ENCODE measurements around the gene NUP214.

DNA sequence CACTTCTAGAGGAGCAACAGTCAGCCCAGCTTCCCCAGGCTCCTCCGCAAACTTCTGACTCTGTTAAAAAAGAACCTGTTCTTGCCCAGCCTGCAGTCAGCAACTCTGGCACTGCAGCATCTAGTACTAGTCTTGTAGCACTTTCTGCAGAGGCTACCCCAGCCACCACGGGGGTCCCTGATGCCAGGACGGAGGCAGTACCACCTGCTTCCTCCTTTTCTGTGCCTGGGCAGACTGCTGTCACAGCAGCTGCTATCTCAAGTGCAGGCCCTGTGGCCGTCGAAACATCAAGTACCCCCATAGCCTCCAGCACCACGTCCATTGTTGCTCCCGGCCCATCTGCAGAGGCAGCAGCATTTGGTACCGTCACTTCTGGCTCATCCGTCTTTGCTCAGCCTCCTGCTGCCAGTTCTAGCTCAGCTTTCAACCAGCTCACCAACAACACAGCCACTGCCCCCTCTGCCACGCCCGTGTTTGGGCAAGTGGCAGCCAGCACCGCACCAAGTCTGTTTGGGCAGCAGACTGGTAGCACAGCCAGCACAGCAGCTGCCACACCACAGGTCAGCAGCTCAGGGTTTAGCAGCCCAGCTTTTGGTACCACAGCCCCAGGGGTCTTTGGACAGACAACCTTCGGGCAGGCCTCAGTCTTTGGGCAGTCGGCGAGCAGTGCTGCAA lies 72.8 kb downstream of the NUP214 start:
- TF ChIP-seq, protein P1, sequence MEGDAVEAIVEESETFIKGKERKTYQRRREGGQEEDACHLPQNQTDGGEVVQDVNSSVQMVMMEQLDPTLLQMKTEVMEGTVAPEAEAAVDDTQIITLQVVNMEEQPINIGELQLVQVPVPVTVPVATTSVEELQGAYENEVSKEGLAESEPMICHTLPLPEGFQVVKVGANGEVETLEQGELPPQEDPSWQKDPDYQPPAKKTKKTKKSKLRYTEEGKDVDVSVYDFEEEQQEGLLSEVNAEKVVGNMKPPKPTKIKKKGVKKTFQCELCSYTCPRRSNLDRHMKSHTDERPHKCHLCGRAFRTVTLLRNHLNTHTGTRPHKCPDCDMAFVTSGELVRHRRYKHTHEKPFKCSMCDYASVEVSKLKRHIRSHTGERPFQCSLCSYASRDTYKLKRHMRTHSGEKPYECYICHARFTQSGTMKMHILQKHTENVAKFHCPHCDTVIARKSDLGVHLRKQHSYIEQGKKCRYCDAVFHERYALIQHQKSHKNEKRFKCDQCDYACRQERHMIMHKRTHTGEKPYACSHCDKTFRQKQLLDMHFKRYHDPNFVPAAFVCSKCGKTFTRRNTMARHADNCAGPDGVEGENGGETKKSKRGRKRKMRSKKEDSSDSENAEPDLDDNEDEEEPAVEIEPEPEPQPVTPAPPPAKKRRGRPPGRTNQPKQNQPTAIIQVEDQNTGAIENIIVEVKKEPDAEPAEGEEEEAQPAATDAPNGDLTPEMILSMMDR (IDR thresholded peaks at IDR 0.05), result no peak
- TF ChIP-seq POLR2A (IDR thresholded peaks at IDR 0.05), result no peak

Data from adrenal gland (tissue), 5 donors.